ENCODE data around the gene CDK14. TPM values are rescaled to one million over a fixed set of nuclear protein-coding genes. Genes with fewer than 3 reads are reported as not detected.

Gene CDK14
- total RNA-seq, 8 experiments from 2014 or later: 9.9 to 50.5 (median 13.3) TPM

GRCh38 chr7:90945104-90945787, 349.1 kb downstream of the CDK14 start:
- peak in 2 of 8 experiments; percentile 20 to 56 for ATAC-seq (replicated peaks in 6 of 8)
- in situ Hi-C loops (cut with MboI; ENCODE audit: low pct_unique_long_range_greater_than_20kb in 2 of 9, low sequenced_read_pairs in 9 of 9, unreplicated experiment in 9 of 9): no loop called here
- Histone ChIP-seq H3K4me1 (replicated peaks in 1 of 2) (no peaks in the 10 kb centered on the region), H3K4me3 (no peak overlapping the region), H3K27ac (no peak overlapping the region)
- 53 to 100% (median 88%) methylated on average over 3 to 5 of the region's 5 CpGs; no CpG with 5 or more reads in 3 of the 10 experiments for WGBS, 10 experiments

GRCh38 chr7:90946730-90947501, 350.8 kb downstream of the CDK14 start:
- Histone ChIP-seq H3K27ac (no peak overlapping the region), H3K4me3 (no peak overlapping the region), H3K4me1 (replicated peaks in 1 of 2) (peaks cover 2% of the 10 kb centered on the region in 2 donors)
- 76 to 90% (median 85%) methylated on average over 3 to 10 of the region's 10 CpGs; no CpG with 5 or more reads in 1 of the 10 experiments for WGBS, 10 experiments
- ATAC-seq (replicated peaks in 6 of 8): peak in 1 of 8 experiments; percentile 28
- in situ Hi-C loops (cut with MboI; ENCODE audit: low pct_unique_long_range_greater_than_20kb in 2 of 9, low sequenced_read_pairs in 9 of 9, unreplicated experiment in 9 of 9): no loop called here

GRCh38 chr7:90948085-90948484, 352.0 kb downstream of the CDK14 start:
- in situ Hi-C loops (cut with MboI; ENCODE audit: low pct_unique_long_range_greater_than_20kb in 2 of 9, low sequenced_read_pairs in 9 of 9, unreplicated experiment in 9 of 9): no loop called here
- ATAC-seq (replicated peaks in 6 of 8): no peak
- H3K4me3 ChIP-seq: no peak overlapping the region
- H3K4me1 ChIP-seq (replicated peaks in 1 of 2): peaks cover 9 to 12% of the 10 kb centered on the region in 2 donors
- no peak overlapping the region for H3K27ac ChIP-seq

- in situ Hi-C loops (cut with MboI; ENCODE audit: low pct_unique_long_range_greater_than_20kb in 2 of 9, low sequenced_read_pairs in 9 of 9, unreplicated experiment in 9 of 9): no loop called here
- ATAC-seq (replicated peaks in 6 of 8): no peak
- 86 to 100% (median 100%) methylated on average over 1 of the region's 1 CpG; no CpG with 5 or more reads in 4 of the 10 experiments for WGBS, 10 experiments
- Histone ChIP-seq H3K27ac (no peak overlapping the region), H3K4me1 (replicated peaks in 1 of 2) (peaks cover 16 to 19% of the 10 kb centered on the region in 2 donors), H3K4me3 (no peak overlapping the region)
Observed at GRCh38 chr7:90951229-90951628, 355.1 kb downstream of the CDK14 start.

DNA sequence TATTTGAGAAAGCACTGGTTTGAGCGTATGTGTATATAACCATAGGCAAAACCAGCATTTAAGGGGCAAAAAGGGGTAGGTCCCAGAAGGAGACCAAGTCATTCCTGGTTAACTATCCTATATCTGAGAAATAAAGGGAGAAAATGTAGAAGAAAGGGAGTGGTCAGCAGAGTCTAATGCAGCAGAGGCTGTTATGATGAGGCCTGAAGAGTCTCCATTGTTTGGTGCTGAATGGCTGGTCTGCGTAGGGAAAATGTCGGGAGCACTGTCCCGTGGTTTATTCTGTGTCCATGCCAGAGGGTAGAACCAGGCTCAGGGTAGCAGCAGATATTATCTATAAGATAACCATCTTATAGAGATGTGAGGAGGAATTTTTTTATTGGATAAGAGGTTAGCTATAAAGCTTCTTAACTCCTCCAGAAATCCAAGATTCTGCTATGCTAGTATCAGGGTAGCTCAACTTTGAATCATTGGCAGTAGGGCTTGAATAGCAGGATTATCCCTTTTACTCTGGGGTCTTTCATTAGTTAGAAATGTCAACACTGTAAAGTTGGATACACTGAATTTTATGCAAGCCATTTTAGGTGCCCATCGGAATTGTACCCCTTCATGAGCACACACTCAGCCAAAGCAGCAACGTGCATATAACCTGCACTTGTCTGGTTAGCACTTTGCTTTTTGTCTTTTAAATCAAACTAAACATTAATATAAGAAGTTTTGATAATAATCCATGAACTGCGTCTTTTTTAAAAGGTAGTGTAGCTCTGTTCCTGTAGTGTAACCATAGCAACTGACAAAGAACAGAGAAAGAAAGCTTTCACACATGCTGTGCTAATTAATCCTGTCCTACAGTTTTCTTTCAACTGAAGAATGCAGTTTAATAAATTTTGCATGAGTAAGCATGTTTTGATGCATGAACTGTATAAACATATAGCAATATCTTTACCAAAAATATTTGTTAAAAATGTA, 356.1 kb downstream of the CDK14 start:
- in situ Hi-C loops (cut with MboI; ENCODE audit: low pct_unique_long_range_greater_than_20kb in 2 of 9, low sequenced_read_pairs in 9 of 9, unreplicated experiment in 9 of 9): no loop called here
- Histone ChIP-seq H3K27ac (no peak overlapping the region), H3K4me3 (no peak overlapping the region), H3K4me1 (replicated peaks in 1 of 2) (peaks cover 16 to 19% of the 10 kb centered on the region in 2 donors)
- 0 to 74% (median 31%) methylated on average over 1 to 7 of the region's 7 CpGs for WGBS, 10 experiments
- peak in 7 of 8 experiments; percentile 26 to 75 (median 47) for ATAC-seq (replicated peaks in 6 of 8)

DNA sequence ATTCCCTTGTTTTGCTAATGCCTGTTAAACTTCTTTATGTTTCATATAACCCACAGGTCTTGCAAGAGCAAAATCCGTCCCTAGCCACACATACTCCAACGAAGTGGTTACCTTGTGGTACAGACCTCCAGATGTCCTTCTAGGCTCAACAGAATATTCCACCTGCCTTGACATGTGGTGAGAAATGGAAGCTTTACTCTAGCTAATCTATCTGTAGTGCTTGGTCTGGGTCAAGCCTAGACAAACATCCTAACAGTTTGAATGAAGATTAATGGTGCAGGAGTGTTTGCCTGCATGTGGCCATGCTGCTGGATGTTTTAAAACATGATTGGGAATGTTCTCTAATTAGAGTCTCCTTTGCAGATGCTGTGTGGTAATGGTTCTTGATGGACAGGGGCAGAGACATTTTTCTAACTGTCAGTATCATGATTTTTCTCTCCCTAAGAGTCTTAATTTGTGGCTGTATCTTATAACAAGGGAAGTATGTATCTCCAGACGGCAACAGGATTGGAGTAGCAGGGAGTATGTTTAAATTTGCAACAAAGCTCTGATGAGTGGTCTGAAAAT, 359.6 kb downstream of the CDK14 start:
- H3K4me1 ChIP-seq (replicated peaks in 1 of 2): peaks cover 19 to 24% of the 10 kb centered on the region in 2 donors
- H3K27ac ChIP-seq: no peak overlapping the region
- WGBS, 10 experiments: 67 to 100% (median 83%) methylated on average over 1 to 3 of the region's 3 CpGs; no CpG with 5 or more reads in 1 of the 10 experiments
- ATAC-seq (replicated peaks in 6 of 8): peak in 4 of 8 experiments; percentile 29 to 81 (median 44)
- H3K4me3 ChIP-seq: no peak overlapping the region
- in situ Hi-C loops (cut with MboI; ENCODE audit: low pct_unique_long_range_greater_than_20kb in 2 of 9, low sequenced_read_pairs in 9 of 9, unreplicated experiment in 9 of 9): no loop called here

DNA sequence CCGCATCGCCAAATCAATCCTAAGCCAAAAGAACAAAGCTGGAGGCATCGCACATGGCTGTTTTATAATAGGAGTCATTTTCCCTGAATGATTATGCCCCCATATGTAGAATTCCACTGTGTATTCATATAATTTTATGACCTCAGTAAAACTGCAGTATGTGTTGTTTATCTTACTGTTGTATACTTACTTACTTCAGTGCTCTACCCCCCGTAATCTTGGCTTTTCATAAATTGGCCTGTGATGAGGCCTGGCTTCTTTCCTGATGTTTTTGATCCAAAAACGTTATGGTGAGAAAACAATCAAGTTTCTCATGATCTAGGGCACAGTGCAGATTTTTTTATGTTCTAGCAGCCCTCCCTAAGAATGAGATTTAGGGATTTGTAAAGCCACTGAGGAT, 361.8 kb downstream of the CDK14 start:
- ATAC-seq (replicated peaks in 6 of 8): no peak
- Histone ChIP-seq H3K4me1 (replicated peaks in 1 of 2) (peaks cover 10 to 13% of the 10 kb centered on the region in 2 donors), H3K4me3 (no peak overlapping the region), H3K27ac (no peak overlapping the region)
- WGBS, 10 experiments: 0 to 100% (median 64%) methylated on average over 1 to 4 of the region's 5 CpGs; no CpG with 5 or more reads in 2 of the 10 experiments
- in situ Hi-C loops (cut with MboI; ENCODE audit: low pct_unique_long_range_greater_than_20kb in 2 of 9, low sequenced_read_pairs in 9 of 9, unreplicated experiment in 9 of 9): no loop called here

DNA sequence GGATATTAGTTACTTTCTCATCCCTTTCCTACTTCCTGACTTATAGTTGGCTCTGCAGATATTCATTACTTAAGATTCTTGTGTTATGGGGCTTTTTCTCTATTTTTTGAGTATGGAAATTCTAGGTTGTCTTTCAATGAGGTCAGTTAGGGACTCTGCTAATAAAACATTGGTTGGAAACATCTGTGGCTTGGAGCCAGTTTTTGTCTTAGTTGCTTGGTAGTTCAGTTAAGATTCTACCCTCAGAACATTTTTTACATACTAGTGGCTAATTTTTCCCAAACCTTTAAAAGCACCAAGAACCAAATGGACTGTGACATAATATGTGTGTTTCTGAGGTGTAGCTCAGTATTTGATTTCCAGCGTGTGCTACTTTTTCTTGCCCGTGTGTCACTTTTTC, 362.5 kb downstream of the CDK14 start:
- WGBS, 10 experiments: 38 to 88% (median 67%) methylated on average over 1 to 2 of the region's 2 CpGs; no CpG with 5 or more reads in 4 of the 10 experiments
- ATAC-seq (replicated peaks in 6 of 8): no peak
- Histone ChIP-seq H3K4me3 (no peak overlapping the region), H3K4me1 (replicated peaks in 1 of 2) (peaks cover 4 to 12% of the 10 kb centered on the region in 2 donors), H3K27ac (no peak overlapping the region)
- in situ Hi-C loops (cut with MboI; ENCODE audit: low pct_unique_long_range_greater_than_20kb in 2 of 9, low sequenced_read_pairs in 9 of 9, unreplicated experiment in 9 of 9): no loop called here

DNA sequence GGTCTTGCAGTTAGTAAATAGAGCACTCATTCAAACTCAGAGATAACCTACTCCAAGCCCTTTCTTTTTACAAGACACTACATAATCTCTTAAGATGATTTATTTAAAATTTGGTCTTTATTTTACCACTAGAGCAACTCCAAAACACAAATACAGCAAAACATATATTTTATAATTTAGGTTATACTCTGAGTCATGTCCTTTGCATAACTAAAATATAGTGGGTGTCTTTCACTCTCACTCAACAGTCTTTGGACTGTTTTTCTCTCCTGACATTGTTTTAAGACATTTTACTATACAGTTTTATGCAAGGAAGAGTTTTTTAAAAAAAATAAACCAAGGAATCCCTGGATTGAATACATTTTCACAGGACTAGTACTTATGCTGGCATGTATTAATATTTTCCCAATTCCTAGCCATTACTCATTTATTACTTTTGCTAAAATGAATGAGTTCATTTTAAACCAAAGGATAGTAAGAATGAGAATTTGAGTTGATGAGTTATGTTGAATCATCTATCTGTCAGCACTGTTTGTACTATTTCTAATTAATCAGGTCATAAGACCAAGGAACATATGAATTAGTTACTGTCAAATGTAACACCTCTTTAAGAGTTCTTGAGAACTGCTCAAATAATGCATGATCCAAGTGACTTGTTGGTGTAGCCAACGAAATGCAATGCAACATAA, 365.1 kb downstream of the CDK14 start:
- in situ Hi-C loops (cut with MboI; ENCODE audit: low pct_unique_long_range_greater_than_20kb in 2 of 9, low sequenced_read_pairs in 9 of 9, unreplicated experiment in 9 of 9): no loop called here
- H3K4me1 ChIP-seq (replicated peaks in 1 of 2): peaks cover 3 to 5% of the 10 kb centered on the region in 2 donors
- no peak for ATAC-seq (replicated peaks in 6 of 8)
- WGBS, 10 experiments: 14 to 100% (median 69%) methylated on average over 1 of the region's 1 CpG; no CpG with 5 or more reads in 2 of the 10 experiments
- H3K4me3 ChIP-seq: no peak overlapping the region
- H3K27ac ChIP-seq: no peak overlapping the region

- 40 to 100% (median 82%) methylated on average over 1 to 2 of the region's 2 CpGs for WGBS, 10 experiments
- no peaks in the 10 kb centered on the region for H3K4me1 ChIP-seq (replicated peaks in 1 of 2)
- ATAC-seq (replicated peaks in 6 of 8): no peak
- in situ Hi-C loops (cut with MboI; ENCODE audit: low pct_unique_long_range_greater_than_20kb in 2 of 9, low sequenced_read_pairs in 9 of 9, unreplicated experiment in 9 of 9): no loop called here
- no peak overlapping the region for H3K27ac ChIP-seq
- H3K4me3 ChIP-seq: no peak overlapping the region
Observed at GRCh38 chr7:90965211-90965610, 369.1 kb downstream of the CDK14 start.

DNA sequence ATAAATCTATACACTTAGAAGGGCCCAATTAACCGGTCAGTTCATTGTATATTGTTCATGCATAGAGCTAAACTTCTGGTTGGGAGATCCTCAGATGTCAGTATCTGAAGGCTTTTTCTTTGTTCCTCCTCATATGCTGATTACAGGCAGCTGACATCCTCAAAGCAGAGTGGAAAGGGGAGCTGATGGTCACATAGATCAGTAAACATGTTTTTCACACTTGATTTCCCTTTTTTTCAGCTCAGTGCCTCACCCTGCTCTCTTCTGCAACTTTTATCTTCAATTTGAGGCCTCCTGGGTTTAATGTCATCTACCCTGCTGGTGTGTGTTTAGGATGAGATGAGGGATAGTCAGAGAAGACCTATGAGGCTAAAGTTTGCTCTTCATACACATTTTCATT, 370.2 kb downstream of the CDK14 start:
- Histone ChIP-seq H3K4me3 (no peak overlapping the region), H3K4me1 (replicated peaks in 1 of 2) (no peaks in the 10 kb centered on the region), H3K27ac (no peak overlapping the region)
- WGBS, 10 experiments: 0 to 90% (median 50%) methylated on average over 1 of the region's 1 CpG; no CpG with 5 or more reads in 3 of the 10 experiments
- in situ Hi-C loops (cut with MboI; ENCODE audit: low pct_unique_long_range_greater_than_20kb in 2 of 9, low sequenced_read_pairs in 9 of 9, unreplicated experiment in 9 of 9): no loop called here
- peak in 2 of 8 experiments; percentile 9 to 18 for ATAC-seq (replicated peaks in 6 of 8)

DNA sequence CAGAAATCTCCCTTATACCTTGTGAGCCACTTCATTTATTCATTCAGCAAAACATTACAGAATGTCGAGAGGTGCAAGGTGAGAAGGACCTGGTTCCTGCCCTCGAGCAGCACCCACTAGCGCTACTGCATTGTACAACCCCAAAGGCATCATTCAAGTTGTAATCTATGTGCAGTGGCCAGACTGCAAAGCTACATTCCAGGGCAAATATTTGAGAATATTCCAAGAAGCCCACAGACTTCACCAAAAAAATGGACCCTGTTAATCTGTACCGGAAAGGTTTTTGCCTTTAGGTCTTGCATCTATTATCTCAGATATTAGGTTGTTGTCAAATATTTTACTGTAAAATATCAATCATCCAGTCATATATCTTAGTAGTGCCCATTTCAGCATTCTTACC, 372.8 kb downstream of the CDK14 start:
- H3K27ac ChIP-seq: no peak overlapping the region
- WGBS, 10 experiments: 86 to 100% (median 98%) methylated on average over 1 to 4 of the region's 4 CpGs; no CpG with 5 or more reads in 2 of the 10 experiments
- no peak for ATAC-seq (replicated peaks in 6 of 8)
- in situ Hi-C loops (cut with MboI; ENCODE audit: low pct_unique_long_range_greater_than_20kb in 2 of 9, low sequenced_read_pairs in 9 of 9, unreplicated experiment in 9 of 9): no loop called here
- H3K4me1 ChIP-seq (replicated peaks in 1 of 2): no peaks in the 10 kb centered on the region
- no peak overlapping the region for H3K4me3 ChIP-seq

Data from motor neuron (in vitro differentiated cells).